Bronchus fibroblast of lung (primary cell): Measurements from ENCODE around the gene B3GNT2. TPM values are rescaled to one million over a fixed set of nuclear protein-coding genes. Genes with fewer than 3 reads are reported as not detected.

ENCODE experiments used
- total RNA-seq: library from RNA; depleted of rRNA; stranded (reverse); fragments of >200 nt; gene quantifications from 2 replicates; pipeline ENCODE4 v1.2.3, GENCODE V29; 2015

The B3GNT2 gene
- total RNA-seq, result 7.0 and 7.9 TPM in 2 replicates

GRCh38 chr2:62195421-62196277, at the start of gene B3GNT2:
TSS of gene B3GNT2 (plus strand) at chr2:62196115. CDS start at chr2:62222221, 26,106 bp downstream.

